Esophagus (tissue), 2 donors: Measurements from ENCODE around the gene PTH. TPM values are rescaled to one million over a fixed set of nuclear protein-coding genes. Genes with fewer than 3 reads are reported as not detected.

ENCODE experiments used
- H3K27ac ChIP-seq, 2 donors: one replicate each; pipeline ENCODE4 v1.5.1; 2013; ENCODE audit warnings: low read depth in 2 of 2, mild to moderate bottlenecking in 2 of 2, inconsistent platforms in 1 of 2, low read length in 1 of 2, moderate library complexity in 1 of 2
- H3K27me3 ChIP-seq, 2 donors: one replicate each; pipeline ENCODE4 v1.6.1; 2013; ENCODE audit warnings: low read length in 2 of 2, control low read depth in 1 of 2, mild to moderate bottlenecking in 1 of 2; ENCODE audit not compliant: insufficient read depth in 2 of 2, control insufficient read depth in 1 of 2
- H3K36me3 ChIP-seq, 2 donors: one replicate each; pipeline ENCODE4 v1.6.1; 2013; ENCODE audit warnings: low read length in 1 of 2; ENCODE audit not compliant: control insufficient read depth in 2 of 2, insufficient read depth in 2 of 2
- H3K4me1 ChIP-seq, 2 donors: one replicate each; pipeline ENCODE4 v1.6.1; 2013; ENCODE audit warnings: low read length in 1 of 2; ENCODE audit not compliant: control insufficient read depth in 2 of 2, insufficient read depth in 2 of 2
- H3K4me3 ChIP-seq, 2 donors: one replicate each; pipeline ENCODE4 v1.5.1; 2013; ENCODE audit warnings: low read length in 2 of 2, mild to moderate bottlenecking in 2 of 2, low read depth in 1 of 2, moderate library complexity in 1 of 2
- H3K9me3 ChIP-seq, 2 donors: one replicate each; pipeline ENCODE4 v1.6.1; 2013; ENCODE audit warnings: mild to moderate bottlenecking in 2 of 2, low read depth in 1 of 2, low read length in 1 of 2, moderate library complexity in 1 of 2; ENCODE audit not compliant: control insufficient read depth in 2 of 2, insufficient read depth in 1 of 2
- WGBS, 2 donors: extraction: QIAGEN DNeasy Blood & Tissue Kit; methylation state at CpG; one replicate each; pipeline ENCODE4 v1.1.7; 2013; 5-methylcytosine and 5-hydroxymethylcytosine counted together
- polyA plus RNA-seq, 2 donors: library from polyadenylated mRNA; stranded (reverse); fragments of 200-250 nt; gene quantifications; one replicate each; pipeline ENCODE4 v1.2.3, GENCODE V29; 2013
- donor health status: healthy with polysubstance abuse.
- donor health status: Bipolar disorder and iron deficiency.

The PTH gene
- polyA plus RNA-seq, 2 donors = not detected

- H3K36me3 ChIP-seq = no peaks in the 10 kb centered on the region
- WGBS, 2 donors = 82 to 84% methylated on average over 3 of the region's 3 CpGs
- no peaks in the 10 kb centered on the region for H3K4me1 ChIP-seq
- H3K9me3 ChIP-seq = no peaks in the 10 kb centered on the region
- H3K27ac ChIP-seq = no peak overlapping the region
- no peaks in the 10 kb centered on the region for H3K27me3 ChIP-seq
- H3K4me3 ChIP-seq = no peak overlapping the region
Observed at GRCh38 chr11:13461291-13461690, 34.5 kb downstream of the PTH start.

- Histone ChIP-seq H3K9me3 (no peaks in the 10 kb centered on the region), H3K27ac (no peak overlapping the region), H3K36me3 (no peaks in the 10 kb centered on the region), H3K27me3 (no peaks in the 10 kb centered on the region), H3K4me1 (no peaks in the 10 kb centered on the region), H3K4me3 (no peak overlapping the region)
- WGBS, 2 donors = 79 to 93% methylated on average over 2 of the region's 2 CpGs
Observed at GRCh38 chr11:13450832-13451397, 44.9 kb downstream of the PTH start.

- Histone ChIP-seq H3K36me3 (no peaks in the 10 kb centered on the region), H3K27ac (no peak overlapping the region), H3K9me3 (no peaks in the 10 kb centered on the region), H3K4me1 (no peaks in the 10 kb centered on the region), H3K4me3 (no peak overlapping the region), H3K27me3 (no peaks in the 10 kb centered on the region)
- WGBS, 2 donors = 45 to 56% methylated on average over 1 of the region's 1 CpG
Observed at GRCh38 chr11:13449522-13449921, 46.3 kb downstream of the PTH start.

GRCh38 chr11:13448876-13449275 is 46.9 kb downstream of the PTH start:
- Histone ChIP-seq H3K9me3 (no peaks in the 10 kb centered on the region), H3K36me3 (no peaks in the 10 kb centered on the region), H3K4me1 (no peaks in the 10 kb centered on the region), H3K27me3 (no peaks in the 10 kb centered on the region), H3K4me3 (no peak overlapping the region), H3K27ac (no peak overlapping the region)
- WGBS, 2 donors = 60 to 61% methylated on average over 2 of the region's 2 CpGs

- no peak overlapping the region for H3K27ac ChIP-seq
- no peaks in the 10 kb centered on the region for H3K9me3 ChIP-seq
- H3K27me3 ChIP-seq = no peaks in the 10 kb centered on the region
- no peaks in the 10 kb centered on the region for H3K4me1 ChIP-seq
- no peaks in the 10 kb centered on the region for H3K36me3 ChIP-seq
- H3K4me3 ChIP-seq = no peak overlapping the region
Observed at GRCh38 chr11:13446444-13446843, 49.4 kb downstream of the PTH start.

GRCh38 chr11:13445588-13445987 is 50.2 kb downstream of the PTH start:
- no peaks in the 10 kb centered on the region for H3K36me3 ChIP-seq
- 88 to 97% methylated on average over 2 of the region's 2 CpGs for WGBS, 2 donors

More at GRCh38 chr11:13445588-13445987, 50.2 kb downstream of the PTH start:
- H3K4me3 ChIP-seq = no peak overlapping the region
- no peaks in the 10 kb centered on the region for H3K9me3 ChIP-seq
- H3K4me1 ChIP-seq = no peaks in the 10 kb centered on the region
- no peak overlapping the region for H3K27ac ChIP-seq
- no peaks in the 10 kb centered on the region for H3K27me3 ChIP-seq

Other genes with a start within 250 kb of the PTH start
- 1 to 10 TPM; 9.1 to 9.2 TPM for gene BMAL1, start 218.2 kb downstream of the PTH start, polyA plus RNA-seq
- gene BTBD10, start 32.8 kb downstream of the PTH start, polyA plus RNA-seq = 10 to 100 TPM; 16.1 to 24.9 TPM
- gene FAR1, start 172.7 kb upstream of the PTH start, polyA plus RNA-seq = 10 to 100 TPM; 36.8 to 42.5 TPM